GM18511 (cell line): ENCODE data around the gene WDFY2.
A peak's percentile ranks its signal among the peaks of the same experiment; 100 is the strongest.

Source experiments
- ATAC-seq: cut with Tn5 transposase; IDR thresholded peaks from one replicate; pipeline ENCODE4 v1.9.1; 2021; ENCODE audit warnings: mild to moderate bottlenecking, moderate library complexity; ENCODE audit not compliant: unreplicated experiment

WDFY2 gene

GRCh38 chr13:51783428-51784094, 199.3 kb downstream of the WDFY2 start:
- no peak for ATAC-seq

- ATAC-seq: no peak
These were observed 199.8 kb downstream of the WDFY2 start for GRCh38 chr13:51784097-51784496.

DNA sequence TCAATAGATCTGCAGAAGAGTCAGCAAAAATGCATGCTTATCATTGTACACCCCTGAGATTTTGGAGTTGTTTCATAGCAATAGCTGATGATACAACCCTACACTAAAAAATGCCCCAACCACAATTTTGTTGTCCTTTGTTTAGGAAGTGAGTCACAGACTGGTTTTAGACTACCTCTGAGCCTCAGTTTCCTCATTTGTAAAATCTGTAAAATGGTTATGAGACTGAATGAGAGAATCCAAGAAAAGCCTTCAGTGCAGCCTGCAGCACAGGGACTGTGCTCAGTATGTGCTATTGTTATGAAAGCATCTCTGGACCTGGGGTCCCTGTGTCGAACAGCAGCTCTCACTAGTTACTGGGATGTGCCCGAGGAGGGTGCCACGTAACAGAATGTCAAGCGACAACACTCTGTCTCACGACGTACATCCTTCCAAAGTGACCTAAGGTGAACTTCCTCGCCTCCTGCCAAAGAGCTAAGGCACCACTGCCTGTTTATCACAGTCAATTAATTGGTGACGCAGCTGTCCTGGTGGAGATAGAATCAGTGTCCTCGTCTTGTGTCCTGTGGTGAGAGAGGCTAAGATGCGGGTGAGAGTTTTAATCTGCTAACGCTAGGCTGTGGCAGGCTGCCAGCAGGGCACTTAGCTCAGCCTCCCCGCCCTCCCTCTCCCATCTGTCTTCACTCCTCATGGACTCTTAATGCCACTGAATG, 201.6 kb downstream of the WDFY2 start:
- no peak for ATAC-seq

GRCh38 chr13:51786425-51787265, 202.4 kb downstream of the WDFY2 start:
- ATAC-seq: no peak

DNA sequence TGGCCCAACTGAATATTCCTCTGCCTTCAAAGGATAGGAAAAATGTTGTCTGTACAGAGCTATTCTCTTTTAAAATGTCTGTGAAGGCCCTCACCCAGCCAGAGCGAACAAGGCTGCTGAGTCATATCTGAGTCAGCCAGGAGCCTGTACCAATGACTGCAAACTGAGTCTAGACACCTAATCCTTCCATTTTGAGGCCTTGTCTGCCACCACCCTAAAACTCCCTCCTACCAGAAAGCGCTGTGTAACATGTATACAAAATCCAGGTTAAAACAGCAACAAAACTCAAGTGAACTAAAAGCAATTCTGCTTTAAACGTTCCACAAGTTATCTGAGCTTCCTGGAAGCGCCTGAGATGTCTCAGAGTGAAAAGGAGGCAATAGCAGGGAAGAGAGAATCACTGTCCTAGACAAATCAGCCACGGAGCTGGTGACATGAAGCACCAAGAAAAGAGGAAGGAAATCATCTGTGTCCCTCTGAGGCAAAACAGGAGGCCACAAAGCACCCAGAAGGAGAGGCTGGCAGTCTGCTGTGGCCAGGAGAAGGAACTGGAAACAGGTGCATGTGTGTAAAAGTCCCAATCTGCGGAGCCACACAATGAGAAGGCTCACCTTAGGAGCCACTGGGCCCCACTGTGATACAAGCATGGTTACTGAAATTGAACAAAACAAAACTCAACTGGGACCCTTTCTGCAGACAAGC, 209.5 kb downstream of the WDFY2 start:
- peak; percentile 67 for ATAC-seq

- no peak for ATAC-seq
These were observed 210.7 kb downstream of the WDFY2 start for GRCh38 chr13:51794964-51795363.

DNA sequence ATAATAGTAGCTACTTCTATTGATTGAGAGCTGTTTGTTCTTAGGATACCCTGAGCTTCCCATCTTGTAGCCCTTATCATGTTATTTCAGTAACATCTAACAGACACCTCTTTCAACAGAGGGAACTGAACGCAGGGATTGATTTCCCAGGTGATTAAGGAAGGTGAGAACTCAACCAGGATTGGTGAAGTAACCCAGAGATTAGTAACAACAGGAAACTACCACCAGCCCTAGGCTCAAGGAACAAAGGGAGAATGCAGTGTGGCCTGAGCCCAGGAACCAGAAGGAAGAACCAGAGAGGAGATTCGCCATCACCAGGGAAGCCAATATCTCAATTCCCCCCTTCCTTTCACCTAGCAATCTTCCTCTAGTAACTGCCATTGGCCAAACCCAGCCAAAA, 211.2 kb downstream of the WDFY2 start:
- ATAC-seq: no peak

DNA sequence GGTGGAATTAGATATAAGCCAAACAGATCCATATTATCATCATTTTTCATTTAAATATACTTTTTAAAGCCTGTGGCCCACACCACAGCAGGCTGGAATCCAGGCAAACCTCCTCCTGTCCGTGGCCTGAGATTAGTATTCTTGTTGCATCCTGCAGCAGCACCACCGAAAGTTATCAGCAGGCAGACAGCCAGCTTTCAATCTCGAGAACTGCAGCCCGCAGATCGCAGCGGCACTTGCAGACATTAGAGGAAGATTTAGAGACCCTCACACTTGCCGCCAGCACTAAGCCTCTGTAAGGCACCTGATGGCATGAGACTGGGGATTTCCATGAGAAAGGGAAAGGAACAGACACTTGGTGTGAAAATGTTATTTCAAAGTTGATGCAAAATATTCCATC, 212.3 kb downstream of the WDFY2 start:
- ATAC-seq: no peak

DNA sequence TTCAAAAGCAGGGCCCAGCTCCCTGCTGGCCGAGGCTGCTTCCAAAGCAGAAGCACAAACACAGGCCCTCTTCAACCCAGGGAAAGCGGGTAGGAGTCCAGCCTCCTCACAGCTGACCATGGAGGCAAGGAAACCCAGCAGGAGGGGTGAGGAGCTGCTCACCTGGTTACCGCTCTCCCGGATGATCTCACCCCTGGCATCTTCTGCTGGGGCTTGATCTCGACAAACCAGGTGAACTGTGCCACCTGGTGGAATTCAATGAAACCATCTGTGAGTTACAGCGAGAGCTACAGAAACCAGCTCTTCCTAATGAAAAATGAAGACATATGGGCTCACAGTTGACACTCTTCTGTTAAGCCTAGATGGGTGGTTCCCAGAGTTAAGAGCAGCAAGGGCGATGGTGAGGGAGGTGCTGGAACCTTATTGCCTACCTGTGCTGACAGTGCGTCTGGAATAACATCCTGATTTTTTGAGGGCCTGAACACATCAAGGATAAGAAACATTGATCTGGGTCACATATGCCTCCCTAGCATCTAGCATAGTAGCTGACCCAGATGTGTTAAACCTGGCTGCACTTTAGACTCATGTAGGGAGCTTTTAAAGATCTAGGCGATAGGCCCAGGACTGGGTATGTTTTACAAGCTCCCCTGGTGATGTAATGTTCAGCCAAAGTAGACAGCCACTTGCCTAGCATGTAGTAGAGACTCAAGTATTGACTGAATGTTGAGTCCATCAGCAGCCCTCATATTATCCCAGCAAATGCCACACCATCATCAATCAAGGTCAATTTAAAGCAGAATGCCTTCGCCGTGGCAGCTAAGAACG, 213.6 kb downstream of the WDFY2 start:
- peak; percentile 59 for ATAC-seq

GRCh38 chr13:51799261-51799660, 215.0 kb downstream of the WDFY2 start:
- ATAC-seq: no peak

- no peak for ATAC-seq
These were observed 216.2 kb downstream of the WDFY2 start for GRCh38 chr13:51800486-51800885.

GRCh38 chr13:51801631-51802099, 217.4 kb downstream of the WDFY2 start:
- no peak for ATAC-seq

DNA sequence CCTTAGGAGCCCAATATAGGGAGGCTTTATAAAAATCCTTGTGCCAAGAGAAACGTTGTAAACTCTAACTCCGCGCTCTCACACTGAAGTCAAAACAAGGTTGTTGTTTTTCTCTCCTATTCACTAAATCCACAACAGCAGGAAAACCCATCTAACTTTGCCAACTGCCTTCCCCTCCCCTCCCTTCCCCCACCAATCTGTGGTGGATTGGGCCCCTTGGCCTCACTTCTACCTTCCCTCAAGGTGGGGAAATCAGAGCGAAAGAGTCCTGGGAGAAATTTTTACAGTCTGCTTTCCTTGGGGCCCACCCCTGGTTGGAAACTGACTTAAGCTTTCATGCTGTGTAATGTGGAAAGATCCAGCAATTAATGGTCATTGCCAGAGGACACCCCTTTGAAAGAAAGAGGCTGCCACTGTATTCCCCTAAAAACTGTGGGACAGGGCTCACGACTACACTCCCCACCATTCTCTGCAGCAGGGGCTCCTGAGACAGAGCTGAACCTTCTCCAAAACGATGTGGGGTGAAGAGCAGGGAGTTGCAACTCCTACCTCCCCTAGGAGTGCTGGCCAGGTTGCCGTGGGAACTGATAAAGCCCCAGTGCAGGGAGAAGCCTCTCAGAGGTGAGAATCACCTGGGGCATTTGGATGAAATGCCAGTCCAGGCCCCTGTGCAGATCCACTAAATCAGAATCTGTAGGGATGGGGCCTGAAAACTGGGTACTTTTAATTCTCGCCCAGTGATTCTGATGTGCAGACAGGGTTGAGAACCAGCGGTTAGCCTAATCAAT, 218.6 kb downstream of the WDFY2 start:
- no peak for ATAC-seq

- ATAC-seq: peak; percentile 92
These were observed 219.4 kb downstream of the WDFY2 start, which contains the start of gene DHRS12 for GRCh38 chr13:51803422-51804294. DHRS12 (minus strand) TSS chr13:51804163; CDS start chr13:51799659, 4,504 bp downstream.

DNA sequence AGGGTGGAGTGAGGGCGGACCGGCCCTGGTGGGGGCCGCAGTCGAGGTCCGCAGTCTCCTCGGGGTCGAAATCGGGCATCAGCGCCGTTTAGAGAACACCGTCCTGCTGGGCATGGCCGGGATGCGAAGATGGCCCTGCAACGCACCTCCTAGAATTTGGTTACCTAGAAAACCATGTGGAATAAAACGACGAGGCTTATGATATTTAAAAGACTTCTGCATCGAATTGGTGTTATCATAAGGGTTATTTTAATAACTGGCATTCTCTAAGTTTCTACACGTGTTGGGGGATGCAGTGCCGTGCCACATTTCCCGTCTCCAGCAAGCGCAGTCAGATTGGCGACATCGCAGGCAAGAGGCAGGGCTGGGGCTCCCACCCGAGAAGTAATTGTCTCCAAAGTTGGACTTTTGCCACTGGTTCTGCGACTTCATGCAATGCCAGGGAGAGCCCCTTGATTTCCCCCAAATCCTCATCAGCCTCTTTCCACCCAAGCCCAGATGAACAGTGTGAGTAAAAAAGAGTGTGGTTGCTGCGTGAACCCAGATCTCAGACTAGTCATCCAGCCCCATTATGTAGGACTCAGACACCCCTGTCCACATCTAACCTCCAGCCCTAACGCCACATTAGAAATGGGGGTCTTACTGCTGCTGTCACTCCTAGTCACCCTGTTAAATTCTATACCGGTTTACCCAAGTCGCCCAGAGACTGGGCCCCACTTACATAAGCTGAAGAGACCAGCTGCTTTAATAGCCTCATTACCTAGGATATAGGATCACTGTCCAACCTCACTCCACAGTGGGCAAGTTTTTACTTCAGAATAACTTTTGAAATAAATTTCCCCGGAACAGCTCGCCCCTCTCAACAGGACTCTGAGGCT, 220.3 kb downstream of the WDFY2 start:
- ATAC-seq: no peak

DNA sequence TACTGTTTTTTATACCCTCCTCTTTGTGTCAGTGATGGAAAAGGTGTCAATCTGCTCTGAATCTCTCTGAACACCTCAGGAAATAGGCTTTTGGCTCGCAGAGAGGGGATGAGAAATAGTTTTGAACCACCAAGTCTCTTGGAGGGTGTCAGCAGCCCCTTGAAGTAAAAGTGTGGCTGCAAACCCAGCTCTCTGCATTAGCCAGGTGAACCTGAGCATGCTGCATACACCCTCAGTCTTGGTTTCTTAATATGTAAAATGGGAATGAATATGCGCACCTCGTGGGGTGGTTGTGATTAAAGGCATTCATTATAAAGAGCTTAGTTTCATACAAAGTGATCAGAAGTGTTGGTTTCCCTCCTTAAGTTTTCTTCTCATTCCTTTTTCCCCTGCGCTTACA, 221.1 kb downstream of the WDFY2 start:
- ATAC-seq: no peak

DNA sequence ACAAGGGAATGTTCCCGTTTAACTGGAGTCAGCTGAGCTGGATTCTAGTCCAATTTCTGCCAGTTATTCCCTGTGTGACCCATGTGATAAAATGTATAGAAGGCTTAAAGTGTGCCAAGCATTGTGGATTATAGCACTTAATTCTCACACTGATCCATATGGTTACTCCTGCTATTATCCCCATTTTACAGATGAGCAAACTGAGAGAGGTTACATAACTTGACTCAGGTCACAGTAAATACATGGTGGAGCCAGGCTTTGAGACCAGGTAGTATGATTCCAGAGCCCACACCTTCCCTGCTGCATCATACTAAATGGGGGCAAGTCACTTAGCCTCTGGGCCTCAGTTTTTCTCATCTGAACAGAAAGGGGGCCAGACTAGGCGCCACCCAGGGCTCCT, 221.7 kb downstream of the WDFY2 start:
- no peak for ATAC-seq
